ENCODE data around the gene RAB11B.
"Not testable (repeated sequence)": the region's sequence is repeated elsewhere in the genome, so short reads cannot be mapped to it uniquely, and the experiment has no call there.

DNA sequence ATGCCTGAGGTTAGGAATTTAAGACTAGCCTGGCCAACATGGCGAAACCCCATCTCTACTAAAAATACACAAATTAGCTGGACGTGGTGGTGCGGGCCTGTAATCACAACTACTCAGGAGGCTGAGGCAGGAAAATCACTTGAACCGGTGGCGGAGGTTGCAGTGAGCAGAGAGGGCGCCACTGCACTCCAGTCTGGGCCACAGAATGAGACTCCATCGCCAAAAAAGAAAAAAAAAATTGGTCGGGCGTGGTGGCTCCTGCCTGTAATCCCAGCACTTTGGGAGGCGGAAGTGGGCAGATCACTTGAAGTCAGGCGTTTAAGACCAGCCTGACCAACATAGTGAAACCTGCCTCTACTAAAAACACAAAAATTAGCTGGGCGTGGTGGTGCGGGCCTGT, 20.6 kb downstream of the RAB11B start:
- TF ChIP-seq RAD21 (IDR thresholded peaks at IDR 0.05); GABPA (IDR thresholded peaks at IDR 0.05 in 1 of 2, conservative IDR thresholded peaks at IDR 0.05 in 1 of 2); EGR1 (IDR thresholded peaks at IDR 0.05; ENCODE audit: low read depth in 2 of 2); YY1 (IDR thresholded peaks at IDR 0.05); HNF4A (conservative IDR thresholded peaks at IDR 0.05); TAF1 (conservative IDR thresholded peaks at IDR 0.05): not testable (repeated sequence)
- TF ChIP-seq, protein P1, sequence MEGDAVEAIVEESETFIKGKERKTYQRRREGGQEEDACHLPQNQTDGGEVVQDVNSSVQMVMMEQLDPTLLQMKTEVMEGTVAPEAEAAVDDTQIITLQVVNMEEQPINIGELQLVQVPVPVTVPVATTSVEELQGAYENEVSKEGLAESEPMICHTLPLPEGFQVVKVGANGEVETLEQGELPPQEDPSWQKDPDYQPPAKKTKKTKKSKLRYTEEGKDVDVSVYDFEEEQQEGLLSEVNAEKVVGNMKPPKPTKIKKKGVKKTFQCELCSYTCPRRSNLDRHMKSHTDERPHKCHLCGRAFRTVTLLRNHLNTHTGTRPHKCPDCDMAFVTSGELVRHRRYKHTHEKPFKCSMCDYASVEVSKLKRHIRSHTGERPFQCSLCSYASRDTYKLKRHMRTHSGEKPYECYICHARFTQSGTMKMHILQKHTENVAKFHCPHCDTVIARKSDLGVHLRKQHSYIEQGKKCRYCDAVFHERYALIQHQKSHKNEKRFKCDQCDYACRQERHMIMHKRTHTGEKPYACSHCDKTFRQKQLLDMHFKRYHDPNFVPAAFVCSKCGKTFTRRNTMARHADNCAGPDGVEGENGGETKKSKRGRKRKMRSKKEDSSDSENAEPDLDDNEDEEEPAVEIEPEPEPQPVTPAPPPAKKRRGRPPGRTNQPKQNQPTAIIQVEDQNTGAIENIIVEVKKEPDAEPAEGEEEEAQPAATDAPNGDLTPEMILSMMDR (IDR thresholded peaks at IDR 0.05; ENCODE audit: low read depth, low read length, missing input control) = not testable (repeated sequence)
- TF ChIP-seq, protein P2, sequence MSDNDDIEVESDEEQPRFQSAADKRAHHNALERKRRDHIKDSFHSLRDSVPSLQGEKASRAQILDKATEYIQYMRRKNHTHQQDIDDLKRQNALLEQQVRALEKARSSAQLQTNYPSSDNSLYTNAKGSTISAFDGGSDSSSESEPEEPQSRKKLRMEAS (IDR thresholded peaks at IDR 0.05) = not testable (repeated sequence)
- TF ChIP-seq, protein P3, sequence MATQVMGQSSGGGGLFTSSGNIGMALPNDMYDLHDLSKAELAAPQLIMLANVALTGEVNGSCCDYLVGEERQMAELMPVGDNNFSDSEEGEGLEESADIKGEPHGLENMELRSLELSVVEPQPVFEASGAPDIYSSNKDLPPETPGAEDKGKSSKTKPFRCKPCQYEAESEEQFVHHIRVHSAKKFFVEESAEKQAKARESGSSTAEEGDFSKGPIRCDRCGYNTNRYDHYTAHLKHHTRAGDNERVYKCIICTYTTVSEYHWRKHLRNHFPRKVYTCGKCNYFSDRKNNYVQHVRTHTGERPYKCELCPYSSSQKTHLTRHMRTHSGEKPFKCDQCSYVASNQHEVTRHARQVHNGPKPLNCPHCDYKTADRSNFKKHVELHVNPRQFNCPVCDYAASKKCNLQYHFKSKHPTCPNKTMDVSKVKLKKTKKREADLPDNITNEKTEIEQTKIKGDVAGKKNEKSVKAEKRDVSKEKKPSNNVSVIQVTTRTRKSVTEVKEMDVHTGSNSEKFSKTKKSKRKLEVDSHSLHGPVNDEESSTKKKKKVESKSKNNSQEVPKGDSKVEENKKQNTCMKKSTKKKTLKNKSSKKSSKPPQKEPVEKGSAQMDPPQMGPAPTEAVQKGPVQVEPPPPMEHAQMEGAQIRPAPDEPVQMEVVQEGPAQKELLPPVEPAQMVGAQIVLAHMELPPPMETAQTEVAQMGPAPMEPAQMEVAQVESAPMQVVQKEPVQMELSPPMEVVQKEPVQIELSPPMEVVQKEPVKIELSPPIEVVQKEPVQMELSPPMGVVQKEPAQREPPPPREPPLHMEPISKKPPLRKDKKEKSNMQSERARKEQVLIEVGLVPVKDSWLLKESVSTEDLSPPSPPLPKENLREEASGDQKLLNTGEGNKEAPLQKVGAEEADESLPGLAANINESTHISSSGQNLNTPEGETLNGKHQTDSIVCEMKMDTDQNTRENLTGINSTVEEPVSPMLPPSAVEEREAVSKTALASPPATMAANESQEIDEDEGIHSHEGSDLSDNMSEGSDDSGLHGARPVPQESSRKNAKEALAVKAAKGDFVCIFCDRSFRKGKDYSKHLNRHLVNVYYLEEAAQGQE (IDR thresholded peaks at IDR 0.05) = not testable (repeated sequence)
- TF ChIP-seq, protein P4, sequence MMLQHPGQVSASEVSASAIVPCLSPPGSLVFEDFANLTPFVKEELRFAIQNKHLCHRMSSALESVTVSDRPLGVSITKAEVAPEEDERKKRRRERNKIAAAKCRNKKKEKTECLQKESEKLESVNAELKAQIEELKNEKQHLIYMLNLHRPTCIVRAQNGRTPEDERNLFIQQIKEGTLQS (IDR thresholded peaks at IDR 0.05) = not testable (repeated sequence)
